DMS53 treated with DMSO at 0.1 percent for 48 hours (cell line): ENCODE results near the gene MAP1B.

Experiments
- DNase-seq: peaks from one replicate; lab custom pipeline; 2025; ENCODE audit not compliant: unreplicated experiment; lab: John Stamatoyannopoulos, UW

The MAP1B gene

GRCh38 chr5:72188166-72188565, 80.9 kb downstream of the MAP1B start:
- DNase-seq, result no peak

DNA sequence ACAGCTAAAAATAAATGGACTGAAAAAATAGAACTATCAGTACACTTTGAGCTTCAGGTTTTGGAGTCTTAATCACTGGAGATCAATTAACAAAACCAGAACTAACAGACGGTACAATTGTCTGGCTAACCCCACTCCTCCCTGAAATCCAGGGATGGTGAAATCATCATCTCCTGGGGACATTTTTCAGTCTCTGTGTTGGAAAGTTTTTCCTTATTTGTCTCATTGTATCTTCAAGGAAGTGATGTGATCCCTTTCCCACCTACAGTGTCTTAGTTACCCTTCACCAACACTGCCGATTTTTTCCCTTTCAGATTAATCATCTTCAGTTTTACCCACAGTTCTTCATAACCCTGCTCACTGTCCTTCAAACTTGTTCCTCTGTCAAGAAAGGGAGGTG, 81.9 kb downstream of the MAP1B start:
- no peak for DNase-seq

- no peak for DNase-seq
These were observed 84.1 kb downstream of the MAP1B start for GRCh38 chr5:72191404-72191803.

GRCh38 chr5:72194846-72195245, 87.6 kb downstream of the MAP1B start:
- DNase-seq, result no peak

DNA sequence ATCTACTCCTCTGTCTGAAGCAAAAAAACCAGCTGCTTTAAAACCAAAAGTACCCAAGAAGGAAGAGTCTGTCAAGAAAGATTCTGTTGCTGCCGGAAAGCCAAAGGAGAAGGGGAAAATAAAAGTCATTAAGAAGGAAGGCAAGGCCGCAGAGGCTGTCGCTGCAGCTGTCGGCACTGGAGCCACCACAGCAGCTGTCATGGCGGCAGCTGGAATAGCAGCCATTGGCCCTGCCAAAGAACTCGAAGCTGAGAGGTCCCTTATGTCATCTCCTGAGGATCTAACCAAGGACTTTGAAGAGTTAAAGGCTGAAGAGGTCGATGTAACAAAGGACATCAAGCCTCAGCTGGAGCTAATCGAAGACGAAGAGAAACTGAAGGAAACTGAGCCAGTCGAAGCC, 88.3 kb downstream of the MAP1B start:
- DNase-seq, result no peak

DNA sequence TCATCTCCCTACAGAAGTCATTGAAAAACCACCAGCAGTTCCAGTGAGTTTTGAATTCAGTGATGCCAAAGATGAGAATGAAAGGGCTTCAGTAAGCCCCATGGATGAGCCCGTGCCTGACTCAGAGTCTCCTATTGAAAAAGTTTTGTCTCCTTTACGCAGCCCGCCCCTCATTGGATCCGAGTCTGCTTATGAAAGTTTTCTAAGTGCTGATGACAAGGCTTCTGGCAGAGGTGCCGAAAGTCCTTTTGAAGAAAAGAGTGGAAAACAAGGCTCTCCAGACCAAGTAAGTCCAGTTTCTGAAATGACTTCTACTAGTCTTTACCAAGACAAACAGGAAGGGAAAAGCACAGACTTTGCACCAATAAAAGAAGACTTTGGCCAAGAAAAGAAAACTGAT, 90.1 kb downstream of the MAP1B start:
- no peak for DNase-seq

DNA sequence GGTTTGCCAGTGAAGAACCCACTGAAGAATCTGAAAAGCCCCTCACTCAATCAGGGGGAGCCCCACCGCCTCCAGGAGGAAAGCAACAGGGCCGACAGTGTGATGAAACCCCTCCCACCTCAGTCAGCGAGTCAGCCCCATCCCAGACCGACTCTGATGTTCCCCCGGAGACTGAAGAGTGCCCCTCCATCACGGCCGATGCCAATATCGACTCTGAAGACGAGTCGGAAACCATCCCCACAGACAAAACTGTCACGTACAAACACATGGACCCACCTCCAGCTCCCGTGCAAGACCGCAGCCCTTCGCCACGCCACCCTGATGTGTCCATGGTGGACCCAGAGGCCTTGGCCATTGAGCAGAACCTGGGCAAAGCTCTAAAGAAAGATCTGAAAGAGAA, 92.4 kb downstream of the MAP1B start:
- DNase-seq, result no peak

DNA sequence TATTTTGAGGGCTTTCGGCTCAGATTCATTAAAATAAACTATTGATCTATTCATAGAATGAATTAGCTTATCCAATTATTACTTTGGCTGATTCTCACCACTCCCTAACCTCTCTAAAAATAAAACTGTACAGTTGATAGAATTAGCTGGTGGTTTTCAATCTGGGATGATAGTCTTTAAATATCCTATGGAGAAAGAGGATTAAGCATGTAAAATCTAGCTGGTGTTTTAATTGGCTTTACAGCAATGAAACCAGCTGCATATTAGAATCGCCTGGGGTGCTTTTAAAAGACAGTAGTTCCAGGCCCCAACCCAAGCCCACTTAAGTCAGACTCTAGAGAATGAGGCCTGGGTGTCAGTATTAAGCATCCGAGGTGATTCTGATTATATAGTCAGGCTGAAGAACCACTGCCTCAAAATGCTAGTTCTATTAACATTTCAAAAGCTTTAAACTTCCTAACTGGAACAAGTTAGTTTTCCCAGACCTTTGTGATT, 95.1 kb downstream of the MAP1B start:
- DNase-seq, result no peak

DNA sequence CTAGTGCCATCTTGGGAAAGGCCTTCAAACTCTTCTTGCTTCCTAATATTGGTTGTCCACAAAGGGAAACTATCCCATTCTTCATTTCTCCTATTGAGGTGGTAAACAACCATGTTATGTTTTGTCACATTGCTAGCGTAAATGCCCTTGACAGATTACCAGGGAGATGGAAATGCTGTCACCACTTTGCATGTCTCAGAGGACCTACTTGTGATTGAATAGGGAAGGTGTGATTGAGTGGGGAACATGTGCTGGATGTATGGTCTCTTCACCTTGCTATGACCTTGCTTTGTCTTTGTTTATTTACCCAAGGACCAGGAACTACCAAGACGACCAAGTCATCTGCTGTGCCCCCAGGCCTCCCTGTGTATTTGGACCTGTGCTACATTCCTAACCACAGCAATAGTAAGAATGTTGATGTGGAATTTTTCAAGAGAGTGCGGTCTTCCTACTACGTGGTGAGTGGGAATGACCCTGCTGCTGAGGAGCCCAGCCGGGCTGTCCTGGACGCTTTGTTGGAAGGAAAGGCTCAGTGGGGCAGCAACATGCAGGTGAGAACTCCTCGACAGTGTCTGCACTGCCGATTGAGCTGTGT, 96.1 kb downstream of the MAP1B start:
- DNase-seq, result no peak

- DNase-seq, result no peak
These were observed 97.7 kb downstream of the MAP1B start for GRCh38 chr5:72204946-72205345.

- no peak for DNase-seq
These were observed 98.2 kb downstream of the MAP1B start for GRCh38 chr5:72205431-72206009.

- no peak for DNase-seq
These were observed 98.9 kb downstream of the MAP1B start for GRCh38 chr5:72206160-72206559.

DNA sequence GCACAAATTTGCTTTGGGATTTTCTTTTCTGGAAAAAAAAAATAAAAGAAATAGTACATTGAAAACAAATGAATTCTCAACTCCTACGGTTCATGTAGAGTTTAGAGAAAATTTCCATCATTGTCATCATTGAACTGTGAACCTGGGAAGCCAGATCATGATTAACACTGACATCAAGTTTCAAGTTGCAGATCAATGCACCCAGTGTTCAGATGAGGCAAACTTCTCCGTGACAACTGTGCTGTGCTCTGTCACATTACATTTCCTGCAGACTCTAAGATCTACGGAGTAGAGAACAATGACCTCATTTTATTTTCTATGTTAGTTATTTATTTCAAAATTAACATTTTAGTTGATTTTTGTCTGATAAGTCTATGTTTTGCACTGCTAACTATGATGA, 99.7 kb downstream of the MAP1B start:
- DNase-seq, result no peak

- DNase-seq, result no peak
These were observed 101.2 kb downstream of the MAP1B start for GRCh38 chr5:72208324-72208926.

GRCh38 chr5:72209147-72210115, 102.2 kb downstream of the MAP1B start:
- DNase-seq, result no peak

- DNase-seq, result no peak
These were observed 103.8 kb downstream of the MAP1B start for GRCh38 chr5:72210888-72211678.

GRCh38 chr5:72212171-72212570, 104.9 kb downstream of the MAP1B start:
- DNase-seq, result no peak

DNA sequence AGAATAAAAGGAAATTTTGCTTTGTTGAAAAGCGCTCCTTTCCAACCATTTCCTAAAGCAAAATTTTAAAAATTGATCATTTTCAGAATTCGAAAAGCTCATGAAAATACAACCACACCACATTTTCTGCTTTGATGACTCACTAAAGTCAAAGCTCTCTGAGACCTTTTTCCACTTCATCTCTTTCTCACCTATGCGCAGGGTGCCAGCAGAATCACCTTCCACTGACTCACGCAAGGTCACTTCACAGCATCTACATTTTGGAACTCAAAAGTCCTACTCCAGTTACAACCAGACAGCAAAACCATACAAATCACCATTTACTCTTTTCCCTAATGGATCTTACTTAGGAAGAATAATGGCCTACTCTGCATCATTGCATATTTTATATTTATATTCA, 106.2 kb downstream of the MAP1B start:
- no peak for DNase-seq

- no peak for DNase-seq
These were observed 106.9 kb downstream of the MAP1B start for GRCh38 chr5:72214168-72214567.

GRCh38 chr5:72216756-72217155, 109.5 kb downstream of the MAP1B start:
- no peak for DNase-seq

- DNase-seq, result no peak
These were observed 113.8 kb downstream of the MAP1B start for GRCh38 chr5:72221099-72221498.
